Left lung (tissue), 10 donors: ENCODE measurements around the gene TNS3. TPM values are rescaled to one million over a fixed set of nuclear protein-coding genes. Genes with fewer than 3 reads are reported as not detected.
"Not testable (repeated sequence)": the region's sequence is repeated elsewhere in the genome, so short reads cannot be mapped to it uniquely, and the experiment has no call there.

ENCODE experiments used
- ATAC-seq: fragments of 200-7000 bp; cut with Tn5 transposase; one replicate; pipeline ENCODE4 v1.9.1; 2020; ENCODE audit warnings: moderate library complexity
- DNase-seq, 4 donors: peaks; one replicate each; pipeline ENCODE4 v3.0.0-alpha.2; 2013 to 2020
- H3K27ac ChIP-seq, 2 donors: fragments of 200-600 bp; sonication (generic) in 1 of 2; one replicate each; pipeline versions ENCODE4 v1.5.0 to v1.8.0; 2020 to 2021
- H3K27me3 ChIP-seq, 2 donors: fragments of 200-600 bp; sonication (generic) in 1 of 2; one replicate each; pipeline versions ENCODE4 v1.5.0 to v1.8.0; 2020 to 2021
- H3K36me3 ChIP-seq, 2 donors: fragments of 200-600 bp; sonication (generic) in 1 of 2; one replicate each; pipeline versions ENCODE4 v1.5.0 to v1.8.0; 2020 to 2021
- H3K4me1 ChIP-seq, 2 donors: fragments of 200-600 bp; one replicate each; pipeline ENCODE4 v1.8.0; 2021
- H3K4me3 ChIP-seq, 2 donors: fragments of 200-600 bp; sonication (generic) in 1 of 2; one replicate each; pipeline versions ENCODE4 v1.5.0 to v1.8.0; 2020 to 2021; ENCODE audit warnings: mild to moderate bottlenecking in 1 of 2
- H3K9me3 ChIP-seq, 2 donors: fragments of 200-600 bp; sonication (generic) in 1 of 2; one replicate each; pipeline versions ENCODE4 v1.5.0 to v1.8.0; 2020 to 2021
- intact Hi-C, 2 donors: fragments of 100-400 bp; cut with DNase I; formaldehyde crosslinking; loops; one replicate each; pipeline versions ENCODE4 v1.11.2 to v1.14.2; 2022
- polyA plus RNA-seq, 6 donors: library from polyadenylated mRNA; unstranded; fragments of 120-200 nt; gene quantifications; one replicate each; pipeline ENCODE4 v1.2.1, GENCODE V29; 2013; ENCODE audit not compliant: insufficient read length in 6 of 6
- total RNA-seq, 2 donors: library from RNA; stranded (reverse); fragmentation: NEBNext Ultra II Directional; extraction: Animal tissue kit (Norgen Biotek cat#: 25700); gene quantifications; one replicate each; pipeline ENCODE4 v1.2.1, GENCODE V29; 2021
- TF ChIP-seq, protein P1 (sequence below), 2 donors: fragments of 200-600 bp; sonication (generic) in 1 of 2; IDR thresholded peaks; one replicate each; pipeline versions ENCODE4 v1.5.0 to v1.8.0; 2021; ENCODE audit warnings: antibody characterized with exemption in 2 of 2
- donor health status: DM: no; HTN: yes; CAD: no.
- donor health status: DM: no; HTN: no; CAD: no.

TNS3 gene
- total and polyA plus RNA-seq, 8 donors: 86.3 to 151 (median 97.8) TPM

DNA sequence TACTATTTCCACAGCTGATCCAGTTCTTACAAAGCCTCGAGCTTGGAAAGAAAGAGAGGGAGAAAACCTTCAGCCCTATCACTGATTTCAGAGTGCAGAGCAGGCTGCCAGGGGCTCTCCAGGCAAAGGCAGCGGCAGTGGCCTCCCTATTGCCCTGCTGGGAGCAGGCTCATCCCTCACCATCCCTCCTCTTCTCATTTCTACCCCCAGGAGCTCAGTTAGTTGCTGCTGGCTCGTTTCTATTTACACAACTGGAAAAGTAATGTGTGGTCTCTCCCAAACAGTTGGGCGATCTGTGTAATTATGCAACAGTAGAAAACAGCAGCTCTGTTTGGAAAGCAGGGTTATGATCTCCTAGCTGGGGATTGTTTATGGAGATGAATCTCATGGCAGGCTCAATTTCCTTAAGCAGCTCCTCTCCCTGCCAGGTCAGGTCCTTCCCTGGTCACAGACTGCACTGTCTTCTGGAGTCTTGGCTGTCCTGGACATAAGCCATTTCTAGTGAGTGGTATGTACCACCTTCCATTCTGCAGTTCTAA, 28.7 kb upstream of the TNS3 start:
- Histone ChIP-seq H3K4me1 (peaks cover 0 to 14% of the 10 kb centered on the region in 2 donors), H3K9me3 (no peaks in the 10 kb centered on the region), H3K27me3 (no peaks in the 10 kb centered on the region), H3K27ac (peak overlapping the region in 1 of 2 donors; percentile 67), H3K36me3 (no peaks in the 10 kb centered on the region), H3K4me3 (no peak overlapping the region)
- ATAC-seq (peak; percentile 53), DNase-seq (peak in 2 of 4 donors; percentile 75 to 81)
- TF ChIP-seq, protein P1, sequence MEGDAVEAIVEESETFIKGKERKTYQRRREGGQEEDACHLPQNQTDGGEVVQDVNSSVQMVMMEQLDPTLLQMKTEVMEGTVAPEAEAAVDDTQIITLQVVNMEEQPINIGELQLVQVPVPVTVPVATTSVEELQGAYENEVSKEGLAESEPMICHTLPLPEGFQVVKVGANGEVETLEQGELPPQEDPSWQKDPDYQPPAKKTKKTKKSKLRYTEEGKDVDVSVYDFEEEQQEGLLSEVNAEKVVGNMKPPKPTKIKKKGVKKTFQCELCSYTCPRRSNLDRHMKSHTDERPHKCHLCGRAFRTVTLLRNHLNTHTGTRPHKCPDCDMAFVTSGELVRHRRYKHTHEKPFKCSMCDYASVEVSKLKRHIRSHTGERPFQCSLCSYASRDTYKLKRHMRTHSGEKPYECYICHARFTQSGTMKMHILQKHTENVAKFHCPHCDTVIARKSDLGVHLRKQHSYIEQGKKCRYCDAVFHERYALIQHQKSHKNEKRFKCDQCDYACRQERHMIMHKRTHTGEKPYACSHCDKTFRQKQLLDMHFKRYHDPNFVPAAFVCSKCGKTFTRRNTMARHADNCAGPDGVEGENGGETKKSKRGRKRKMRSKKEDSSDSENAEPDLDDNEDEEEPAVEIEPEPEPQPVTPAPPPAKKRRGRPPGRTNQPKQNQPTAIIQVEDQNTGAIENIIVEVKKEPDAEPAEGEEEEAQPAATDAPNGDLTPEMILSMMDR (IDR thresholded peaks at IDR 0.05): no peak
- intact Hi-C loops: no loop called here

DNA sequence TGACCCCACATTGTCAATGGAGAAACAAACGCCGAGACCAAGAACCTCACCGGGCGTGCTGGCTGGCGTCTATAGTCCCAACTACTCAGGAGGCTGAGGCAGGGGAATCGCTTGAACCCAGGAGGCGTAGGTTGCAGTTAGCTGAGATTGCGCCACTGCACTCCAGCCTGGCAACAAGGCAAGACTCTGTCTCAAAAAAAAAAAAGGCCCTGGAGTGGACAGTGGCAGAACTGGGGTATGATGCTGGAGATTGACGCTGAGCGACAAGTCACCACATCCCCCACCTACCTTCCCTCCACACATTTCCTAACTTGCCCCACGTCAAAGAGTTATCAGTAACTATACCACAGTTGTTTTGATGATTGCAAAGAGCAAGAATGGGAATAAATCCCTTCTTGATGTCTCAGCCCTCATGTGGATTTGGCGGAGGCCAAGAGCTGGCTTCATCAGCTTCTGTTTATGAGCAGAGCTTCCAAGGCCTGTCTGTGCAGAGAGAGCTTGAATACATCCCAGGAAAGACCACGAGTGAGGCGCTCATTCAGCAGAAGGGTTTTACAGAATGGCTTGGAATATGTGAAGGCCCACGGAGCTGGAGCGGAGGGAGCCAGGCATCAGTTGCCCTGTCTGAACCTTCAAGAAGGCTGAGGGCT, 28.0 kb upstream of the TNS3 start:
- H3K4me3 ChIP-seq: no peak overlapping the region
- no peaks in the 10 kb centered on the region for H3K36me3 ChIP-seq
- no peaks in the 10 kb centered on the region for H3K27me3 ChIP-seq
- H3K9me3 ChIP-seq: no peaks in the 10 kb centered on the region
- intact Hi-C loops: no loop called here
- ATAC-seq (peak; percentile 48), DNase-seq (peak in 2 of 4 donors; percentile 50 to 70)
- peak overlapping the region in 1 of 2 donors; percentile 67 for H3K27ac ChIP-seq
- peaks cover 5 to 20% of the 10 kb centered on the region in 2 donors for H3K4me1 ChIP-seq
- TF ChIP-seq, protein P1 (IDR thresholded peaks at IDR 0.05): no peak

DNA sequence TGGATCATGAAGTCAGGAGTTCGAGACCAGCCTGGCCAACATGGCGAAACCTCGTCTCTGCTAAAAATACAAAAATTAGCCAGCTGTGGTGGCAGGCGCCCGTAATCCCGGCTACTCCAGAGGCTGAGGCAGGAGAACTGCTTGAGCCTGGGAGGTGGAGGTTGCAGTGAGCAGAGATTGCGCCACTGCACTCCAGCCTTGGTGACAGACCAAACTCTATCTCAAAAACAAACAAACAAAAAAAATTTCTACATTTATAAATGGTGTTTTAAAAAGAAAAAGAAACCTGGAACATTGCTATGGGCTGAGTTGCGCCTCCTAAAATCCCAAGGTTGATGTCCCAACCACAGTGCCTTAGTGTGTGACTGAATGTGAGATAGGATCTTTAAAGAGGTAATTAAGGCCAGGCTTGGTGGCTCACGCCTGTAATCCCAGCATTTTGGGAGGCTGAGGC, 24.7 kb upstream of the TNS3 start:
- ATAC-seq, intact Hi-C loops, H3K4me3 ChIP-seq, H3K36me3 ChIP-seq, H3K27ac ChIP-seq, DNase-seq, H3K27me3 ChIP-seq, H3K9me3 ChIP-seq: not testable (repeated sequence)
- H3K4me1 ChIP-seq: peaks cover 12 to 34% of the 10 kb centered on the region in 2 donors

DNA sequence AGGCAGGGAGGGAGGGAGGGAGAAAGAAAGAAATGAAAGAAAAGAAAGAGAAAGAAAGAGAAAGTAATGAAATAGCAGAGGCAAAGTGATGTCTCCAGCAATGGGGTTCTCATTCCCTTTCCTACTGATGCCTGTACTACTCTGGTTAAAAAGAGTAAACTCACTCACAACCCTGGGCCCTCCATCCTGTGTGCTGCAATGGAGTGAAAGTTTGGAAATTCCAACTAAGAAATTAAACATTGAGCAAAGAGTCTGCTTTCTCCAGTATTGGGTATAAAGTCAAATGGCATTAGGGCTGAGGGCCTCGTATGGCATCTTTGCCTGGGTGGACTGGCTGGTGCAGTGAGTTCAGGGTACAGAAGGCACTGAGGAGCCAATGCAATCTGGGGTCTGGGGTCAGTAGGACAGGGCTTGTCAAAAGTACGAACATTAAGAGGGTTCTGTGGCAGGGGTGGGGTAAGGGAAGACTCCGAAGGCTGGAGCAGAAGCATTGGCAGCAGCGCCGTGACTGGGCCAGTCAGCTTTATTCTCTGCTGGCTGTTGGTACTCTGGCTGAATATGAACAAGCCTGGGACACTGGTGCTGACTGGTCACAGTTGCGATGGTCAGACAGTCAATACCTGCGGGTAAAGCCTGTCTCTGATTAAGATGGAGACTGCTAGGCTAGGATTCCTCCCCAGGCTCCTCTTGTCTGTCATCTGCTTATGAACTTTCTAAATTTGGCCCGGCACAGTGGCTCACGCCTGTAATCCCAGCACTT, 24.1 kb upstream of the TNS3 start:
- ATAC-seq (no peak), DNase-seq (no peak)
- Histone ChIP-seq H3K4me1 (peaks cover 16 to 40% of the 10 kb centered on the region in 2 donors), H3K36me3 (no peaks in the 10 kb centered on the region), H3K27ac (no peak overlapping the region), H3K9me3 (no peaks in the 10 kb centered on the region), H3K4me3 (no peak overlapping the region), H3K27me3 (no peaks in the 10 kb centered on the region)
- intact Hi-C loops: no loop called here
- TF ChIP-seq, protein P1 (IDR thresholded peaks at IDR 0.05): no peak

DNA sequence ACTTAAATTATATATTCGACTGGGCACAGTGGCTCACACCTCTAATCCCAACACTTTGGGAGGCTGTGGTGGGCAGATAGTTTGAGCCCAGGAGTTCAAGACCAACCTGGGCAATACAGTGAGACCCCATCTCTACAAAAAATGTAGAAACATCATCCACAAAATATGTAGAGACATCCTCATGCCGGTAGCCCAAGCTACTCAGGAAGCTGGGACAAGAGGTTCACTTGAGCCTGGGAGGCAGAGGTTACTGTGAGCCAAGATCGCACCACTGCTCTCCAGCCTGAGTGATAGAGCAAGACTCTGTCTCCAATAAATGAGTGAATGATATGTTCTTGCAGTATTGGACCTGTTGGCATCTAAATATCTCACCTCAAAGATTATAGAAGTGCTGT, 22.6 kb upstream of the TNS3 start:
- intact Hi-C loops: no loop called here
- TF ChIP-seq, protein P1 (IDR thresholded peaks at IDR 0.05): no peak
- Histone ChIP-seq H3K4me1 (peaks cover 20 to 38% of the 10 kb centered on the region in 2 donors), H3K27ac (peak overlapping the region; percentile 55 to 77), H3K9me3 (no peaks in the 10 kb centered on the region), H3K36me3 (no peaks in the 10 kb centered on the region), H3K4me3 (no peak overlapping the region), H3K27me3 (no peaks in the 10 kb centered on the region)
- DNase-seq (no peak), ATAC-seq (peak; percentile 59)

DNA sequence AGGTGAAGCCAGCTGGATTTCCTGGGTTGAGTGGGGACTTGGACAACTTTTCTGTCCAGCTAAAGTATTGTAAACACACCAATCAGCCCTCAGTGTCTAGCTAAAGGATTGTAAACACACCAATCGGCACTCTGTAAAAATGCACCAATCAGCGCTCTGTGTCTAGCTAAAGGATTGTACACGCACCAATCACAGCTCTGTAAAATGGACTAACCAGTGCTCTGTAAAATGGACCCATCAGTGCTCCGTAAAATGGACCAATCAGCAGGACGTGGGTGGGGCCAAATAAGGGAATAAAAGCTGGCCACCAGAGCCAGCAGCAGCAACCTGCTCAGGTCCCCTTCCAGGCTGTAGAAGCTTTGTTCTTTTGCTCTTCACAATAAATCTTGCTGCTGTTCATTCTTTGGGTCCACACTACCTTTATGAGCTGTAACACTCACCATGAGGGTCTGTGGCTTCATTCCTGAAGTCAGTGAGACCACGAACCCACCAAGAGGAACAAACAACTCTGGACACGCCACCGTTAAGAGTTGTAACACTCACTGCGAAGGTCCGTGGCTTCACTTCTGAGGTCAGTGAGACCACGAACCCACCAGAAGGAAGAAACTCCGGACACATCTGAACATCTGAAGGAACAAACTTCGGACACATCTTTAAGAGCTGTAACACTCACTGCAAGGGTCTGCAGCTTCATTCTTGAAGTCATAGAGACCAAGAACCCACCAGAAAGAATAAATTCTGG, 21.8 kb upstream of the TNS3 start:
- intact Hi-C loops, H3K9me3 ChIP-seq, H3K27me3 ChIP-seq, H3K4me3 ChIP-seq, DNase-seq, H3K36me3 ChIP-seq, ATAC-seq: not testable (repeated sequence)
- Histone ChIP-seq H3K4me1 (peaks cover 20 to 38% of the 10 kb centered on the region in 2 donors), H3K27ac (peak overlapping the region; percentile 55 to 77)
